NCI-H128 (cell line): ENCODE data around the gene SLC22A14.
"Not testable (repeated sequence)": the region's sequence is repeated elsewhere in the genome, so short reads cannot be mapped to it uniquely, and the experiment has no call there.

Source experiments
- DNase-seq: peaks from one replicate; lab custom pipeline; 2025; ENCODE audit not compliant: unreplicated experiment; lab: John Stamatoyannopoulos, UW

Gene SLC22A14

GRCh38 chr3:38281895-38282686 lies at the start of gene SLC22A14:
Gene SLC22A14 (plus strand): TSS chr3:38282294. CDS start chr3:38306027, 23,733 bp downstream.
- DNase-seq = no peak

- no peak for DNase-seq
Observed at GRCh38 chr3:38232701-38233100, 49.4 kb upstream of the SLC22A14 start.

DNA sequence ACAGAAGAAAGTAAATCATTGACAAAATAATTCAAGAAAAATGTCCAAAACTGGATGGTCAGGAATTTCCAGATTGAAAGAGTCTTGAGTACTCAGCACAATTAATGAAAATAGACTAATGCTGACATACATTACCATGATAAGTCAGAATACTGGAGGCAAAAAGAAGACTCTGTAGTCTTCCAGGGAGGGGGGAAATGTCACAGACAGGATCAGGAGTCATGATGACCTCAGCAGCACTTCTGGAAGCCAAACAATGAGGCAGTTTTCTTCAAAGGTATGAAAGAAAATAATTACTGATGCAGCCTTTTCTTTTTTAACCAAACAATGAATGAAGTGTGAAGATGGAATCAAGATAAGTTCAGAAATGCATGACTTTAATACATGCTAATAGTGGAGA lies 46.6 kb upstream of the SLC22A14 start:
- no peak for DNase-seq

- DNase-seq = no peak
Observed at GRCh38 chr3:38238416-38239008, 43.6 kb upstream of the SLC22A14 start.

DNA sequence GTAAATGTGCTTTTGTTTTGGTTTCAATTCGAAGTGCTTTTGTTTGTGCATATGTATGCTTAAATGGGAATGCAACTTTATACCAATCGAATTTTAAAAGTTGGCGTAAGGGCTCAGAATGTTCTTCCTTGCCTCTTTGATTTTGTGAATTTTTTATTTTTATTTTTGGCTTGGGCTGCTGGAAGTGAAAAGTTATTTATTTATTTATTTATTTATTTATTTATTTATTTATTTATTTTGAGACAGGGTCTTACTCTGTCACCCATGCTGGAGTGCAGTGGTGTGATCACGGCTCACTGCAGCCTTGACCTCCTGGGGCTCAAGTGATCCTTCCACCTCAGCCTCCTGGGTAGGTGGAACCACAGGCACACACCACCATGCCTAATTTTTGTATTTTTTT lies 39.3 kb upstream of the SLC22A14 start:
- not testable (repeated sequence) for DNase-seq

DNA sequence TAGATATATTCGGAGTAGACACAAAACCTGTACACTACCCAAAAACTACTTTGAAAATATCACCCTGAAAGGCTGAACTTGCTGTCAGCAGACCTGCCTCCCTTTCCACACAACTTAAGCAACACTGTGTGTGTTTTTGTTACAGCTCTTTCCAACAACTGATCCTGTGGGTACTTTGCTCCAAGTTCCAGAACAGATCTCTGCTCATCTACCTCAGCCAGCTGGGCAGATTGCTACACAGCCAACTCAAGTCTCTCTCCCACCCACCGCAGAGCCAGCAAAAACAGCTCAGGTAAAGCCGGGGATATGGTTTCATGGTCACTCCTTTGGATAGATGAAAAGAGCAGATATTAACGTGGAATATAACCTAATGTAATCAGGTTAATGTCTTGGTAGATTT lies 36.2 kb upstream of the SLC22A14 start:
- DNase-seq = no peak

DNA sequence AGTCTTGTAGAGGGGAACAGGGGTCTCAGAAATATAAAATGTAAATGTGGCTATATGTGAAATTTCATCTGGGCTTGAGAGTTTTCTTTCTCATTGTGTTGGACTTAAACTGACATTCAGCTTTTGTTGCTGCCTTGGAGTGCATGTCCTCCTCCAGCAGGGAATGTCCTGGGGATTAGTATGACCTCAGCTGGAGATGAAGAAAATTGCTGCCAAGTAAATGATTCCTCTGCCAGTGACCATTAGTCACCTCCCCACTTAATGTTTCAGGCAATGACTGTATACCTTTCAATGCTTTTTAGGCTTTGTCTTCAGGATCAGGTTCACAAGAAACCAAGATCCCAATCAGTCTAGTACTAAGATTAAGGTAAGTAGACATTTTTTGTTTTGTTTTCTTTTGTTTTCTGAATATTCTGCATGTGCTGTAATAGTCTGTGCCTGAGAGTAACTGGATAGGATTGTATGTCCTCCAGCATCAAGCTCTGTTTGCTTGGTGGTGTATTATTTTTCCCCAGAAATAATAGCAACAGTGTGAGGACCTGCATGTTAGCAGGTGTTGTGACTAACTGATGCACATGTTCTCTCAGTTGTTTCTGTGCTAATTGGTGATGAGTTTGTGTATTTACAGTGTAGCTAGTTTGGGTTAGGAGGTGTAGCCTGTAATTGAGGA lies 34.6 kb upstream of the SLC22A14 start:
- DNase-seq = no peak

DNA sequence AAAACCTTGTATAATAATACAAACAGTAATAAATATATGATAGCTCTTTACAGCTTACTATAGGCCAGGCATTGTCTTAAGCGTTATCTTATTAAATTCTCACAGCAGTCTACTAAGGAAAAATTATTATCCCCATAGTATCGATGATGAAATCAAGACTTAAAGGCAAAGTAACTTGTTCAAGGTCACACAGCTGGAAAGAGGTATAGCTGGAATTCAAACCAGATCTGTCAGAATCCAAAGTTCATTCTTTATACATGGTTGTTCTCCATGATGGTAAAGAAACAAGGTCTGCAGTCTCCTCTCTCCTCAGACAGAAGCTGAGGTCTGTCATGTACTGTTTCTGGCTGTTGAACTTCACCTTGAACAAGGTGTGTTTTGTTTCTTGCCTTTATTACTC lies 31.9 kb upstream of the SLC22A14 start:
- no peak for DNase-seq

DNA sequence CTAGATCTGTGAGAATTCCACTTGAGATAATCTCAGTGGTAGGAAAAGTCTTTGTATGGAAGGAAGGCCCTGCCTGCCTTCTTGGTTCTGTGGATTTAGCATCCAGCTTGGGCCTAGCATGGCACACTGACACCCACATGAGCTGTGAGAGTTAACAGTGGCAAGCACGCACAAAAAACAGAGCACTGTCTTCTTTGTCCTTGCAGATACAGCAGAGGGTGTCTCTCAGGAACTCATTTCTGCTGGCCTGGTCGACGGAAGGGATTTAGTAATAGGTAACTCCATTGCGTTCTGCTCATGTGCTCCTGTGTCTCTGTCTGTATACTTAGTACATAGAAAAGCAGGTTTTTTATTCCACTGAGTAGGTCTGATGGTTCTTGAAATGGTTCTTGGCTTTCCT lies 30.9 kb upstream of the SLC22A14 start:
- no peak for DNase-seq

- DNase-seq = no peak
Observed at GRCh38 chr3:38253704-38254103, 28.4 kb upstream of the SLC22A14 start.

- DNase-seq = no peak
Observed at GRCh38 chr3:38254872-38255271, 27.2 kb upstream of the SLC22A14 start.

DNA sequence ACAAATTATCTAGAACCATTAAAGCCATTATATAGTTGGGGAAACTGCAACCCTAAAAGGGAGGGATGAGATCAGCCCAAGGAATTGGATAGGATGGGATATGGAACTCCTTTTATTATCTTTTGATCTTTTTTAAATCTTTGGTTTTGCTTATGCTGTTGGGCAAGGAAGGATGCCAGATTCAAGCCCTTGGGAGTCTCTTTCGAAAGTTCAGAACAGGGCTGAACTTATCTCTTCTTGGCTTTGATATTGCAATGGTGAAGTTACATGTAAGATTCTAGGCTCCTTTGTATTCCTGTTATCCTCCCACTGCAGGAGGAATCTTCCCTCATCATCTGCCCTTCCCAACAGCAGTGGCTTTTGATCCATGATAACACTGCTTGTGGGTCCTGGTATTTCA lies 26.5 kb upstream of the SLC22A14 start:
- DNase-seq = no peak

- DNase-seq = no peak
Observed at GRCh38 chr3:38257583-38257982, 24.5 kb upstream of the SLC22A14 start.

GRCh38 chr3:38260474-38260873 lies 21.6 kb upstream of the SLC22A14 start:
- DNase-seq = no peak

GRCh38 chr3:38264353-38264771 lies 17.7 kb upstream of the SLC22A14 start:
- no peak for DNase-seq

DNA sequence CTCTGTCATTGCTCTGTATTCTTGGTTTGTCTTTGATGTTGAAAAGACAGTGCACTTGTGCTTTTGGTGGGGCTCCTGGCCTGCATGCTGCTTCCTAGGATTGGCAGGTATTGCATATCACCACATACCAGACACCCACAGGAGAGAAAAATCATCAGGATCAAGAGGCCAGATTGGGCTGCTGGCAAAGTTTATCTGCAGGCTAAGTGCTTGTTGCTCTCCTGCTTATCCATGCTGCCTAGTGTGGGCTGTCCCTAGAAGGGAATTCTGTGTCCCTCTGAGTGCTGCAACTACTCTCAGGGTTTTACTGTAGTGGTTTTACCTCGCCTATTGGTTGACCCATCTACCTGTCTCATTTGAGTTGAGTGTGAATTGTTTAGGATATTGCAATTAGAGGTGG lies 17.3 kb upstream of the SLC22A14 start:
- DNase-seq = no peak

GRCh38 chr3:38265604-38266307 lies 16.3 kb upstream of the SLC22A14 start, which contains the start of gene SLC22A13:
Gene SLC22A13 (plus strand): TSS chr3:38265812. CDS start chr3:38265861, 49 bp downstream.
- no peak for DNase-seq

GRCh38 chr3:38266810-38267209 lies 15.3 kb upstream of the SLC22A14 start:
- no peak for DNase-seq

DNA sequence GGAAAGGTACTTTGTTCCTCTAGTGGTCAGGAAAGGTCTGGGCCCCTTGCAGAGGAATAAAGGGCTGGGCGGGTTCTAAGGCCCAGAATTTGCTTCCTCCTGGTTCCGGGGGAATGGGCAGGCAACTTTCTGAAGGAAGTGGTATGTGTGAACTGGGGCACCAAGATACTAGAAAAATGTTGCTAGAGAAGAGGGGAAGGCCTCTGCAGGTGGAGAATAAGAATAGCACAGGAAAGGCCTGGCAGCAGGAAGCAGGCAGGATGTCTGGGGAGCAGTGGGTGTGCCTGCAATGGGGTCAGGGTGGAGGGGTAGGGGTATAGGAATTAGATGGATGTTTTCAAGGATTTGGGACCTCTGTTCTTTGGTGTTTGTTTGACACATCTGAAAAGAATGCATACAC lies 14.4 kb upstream of the SLC22A14 start:
- DNase-seq = no peak

GRCh38 chr3:38268087-38268486 lies 14.0 kb upstream of the SLC22A14 start:
- DNase-seq = no peak

- DNase-seq = no peak
Observed at GRCh38 chr3:38268522-38268921, 13.6 kb upstream of the SLC22A14 start.
